Measurements from ENCODE around the gene SLC66A1. TPM values are rescaled to one million over a fixed set of nuclear protein-coding genes. Genes with fewer than 3 reads are reported as not detected.

SLC66A1 gene
- total RNA-seq (2022; extraction: Qiagen RNA extraction; ENCODE audit: low read depth): 19.6 to 27.0 TPM (median 21.5 TPM) in 5 replicates

DNA sequence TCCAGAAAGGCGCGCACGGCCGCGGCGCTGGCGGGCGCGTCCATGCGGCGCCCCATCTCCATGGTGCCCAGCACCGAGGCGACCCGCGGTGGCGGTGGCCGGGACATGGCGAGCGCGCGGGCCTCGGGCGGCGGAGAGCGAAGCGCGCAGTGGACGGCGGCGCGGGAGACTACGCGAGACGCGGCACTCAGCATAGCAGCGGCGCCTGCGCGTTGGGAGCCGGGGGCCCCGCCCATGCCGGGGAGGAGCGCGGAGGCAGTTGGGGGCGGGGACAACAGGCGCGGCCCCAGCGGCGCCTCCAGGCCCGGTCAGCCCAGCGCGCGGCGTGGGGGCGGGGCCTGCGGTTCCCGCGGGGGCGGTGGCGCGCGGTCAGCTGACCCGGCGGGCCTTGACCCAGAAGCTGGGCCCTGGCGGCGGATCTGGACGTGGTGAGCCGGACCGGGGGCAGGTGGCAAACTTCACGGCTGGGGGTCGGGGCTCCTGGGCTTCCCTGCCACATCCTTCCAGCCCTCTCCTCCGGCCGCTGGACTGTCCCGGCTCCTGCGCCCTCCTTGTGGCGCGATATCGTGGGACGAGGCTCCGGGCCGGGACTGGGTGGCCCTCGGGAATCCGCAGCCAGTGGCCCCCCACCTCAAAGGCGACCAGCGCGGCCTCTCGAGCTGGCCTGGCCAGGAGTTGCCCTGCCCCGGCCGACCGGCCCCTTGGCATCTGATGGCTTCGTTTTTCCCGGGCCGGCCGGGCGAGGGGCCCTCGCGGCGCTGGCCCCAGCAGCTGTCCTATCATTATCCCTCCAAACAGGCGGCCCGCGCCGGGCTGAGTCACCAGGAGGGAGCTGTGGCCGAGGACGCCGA is at the start of gene SLC66A1, which contains the start of gene AKR7A2:
TSS of gene SLC66A1 (plus strand) at position 396 of the 851 bp plus-strand sequence. CDS start 5,352 bp downstream, outside the sequence.
TSS of gene AKR7A2 (minus strand) at position 214 of the 851 bp plus-strand sequence. CDS start at position 194, 20 bp downstream.

GRCh38 chr1:19288324-19289241 is 23.5 kb upstream of the SLC66A1 start, which contains the start of gene AKR7A3:
Gene AKR7A3, minus strand, starts transcription at chr1:19288770. Its CDS starts 61 bp downstream, at chr1:19288709.

Other genes with a start within 250 kb of the SLC66A1 start
- gene UBR4, start 102.1 kb upstream of the SLC66A1 start, total RNA-seq (2022; extraction: Qiagen RNA extraction; ENCODE audit: low read depth): 96.3 to 123 TPM (median 112 TPM) in 5 replicates
- 27.4 to 41.0 TPM (median 36.2 TPM) in 5 replicates for gene EMC1, start 60.8 kb upstream of the SLC66A1 start, total RNA-seq (2022; extraction: Qiagen RNA extraction; ENCODE audit: low read depth)
- 62.9 to 77.6 TPM (median 70.0 TPM) in 5 replicates for gene MRTO4, start 60.5 kb upstream of the SLC66A1 start, total RNA-seq (2022; extraction: Qiagen RNA extraction; ENCODE audit: low read depth)
- gene AKR7A3, start 23.6 kb upstream of the SLC66A1 start, total RNA-seq (2022; extraction: Qiagen RNA extraction; ENCODE audit: low read depth): 0.06 to 0.21 TPM (median 0.16 TPM) in 4 of 5 replicates, not detected in the other
- 38.9 to 53.4 TPM (median 48.8 TPM) in 5 replicates for gene AKR7A2, start 182 bp upstream of the SLC66A1 start, total RNA-seq (2022; extraction: Qiagen RNA extraction; ENCODE audit: low read depth)
- gene CAPZB, start 173.2 kb downstream of the SLC66A1 start, total RNA-seq (2022; extraction: Qiagen RNA extraction; ENCODE audit: low read depth): 225 to 258 TPM (median 231 TPM) in 5 replicates